T-helper 17 cell (primary cell): ENCODE data around the gene BCAT1. TPM values are rescaled to one million over a fixed set of nuclear protein-coding genes. Genes with fewer than 3 reads are reported as not detected.
A peak's percentile ranks its signal among the peaks of the same experiment; 100 is the strongest.
"Not testable (repeated sequence)": the region's sequence is repeated elsewhere in the genome, so short reads cannot be mapped to it uniquely, and the experiment has no call there.

Source experiments
- ATAC-seq: fragments of 150-1000 bp; cut with Tn5 transposase; 2 replicates; pipeline ENCODE4 v1.10.0; 2021; ENCODE audit warnings: mild to moderate bottlenecking, moderate library complexity
- DNase-seq, 3 donors: peaks; one replicate each; pipeline versions ENCODE4 v3.0.0 to v3.0.0-alpha.2; 2020 to 2021
- H3K9me3 ChIP-seq: one replicate; pipeline ENCODE4 v1.7.0; 2013; ENCODE audit warnings: low read length, mild to moderate bottlenecking; ENCODE audit not compliant: control insufficient read depth, poor library complexity, severe bottlenecking
- H3K27ac Mint-ChIP-seq: one replicate; pipeline ENCODE4 v1.8.0; 2022; ENCODE audit warnings: mild to moderate bottlenecking, moderate library complexity, mixed read lengths
- H3K27me3 Mint-ChIP-seq: one replicate; pipeline ENCODE4 v1.8.0; 2022; ENCODE audit warnings: mixed read lengths
- H3K36me3 Mint-ChIP-seq: one replicate; pipeline ENCODE4 v1.8.0; 2022; ENCODE audit warnings: low read depth, mixed read lengths
- H3K4me1 Mint-ChIP-seq: one replicate; pipeline ENCODE4 v1.8.0; 2022; ENCODE audit warnings: mild to moderate bottlenecking, mixed read lengths
- H3K4me3 Mint-ChIP-seq: one replicate; pipeline ENCODE4 v1.8.0; 2022; ENCODE audit warnings: mild to moderate bottlenecking, moderate library complexity, mixed read lengths
- total RNA-seq, 4 donors: library from RNA in 2 of 4; stranded (reverse) in 2 of 4; gene quantifications; one replicate each; pipeline ENCODE4 v1.2.3 and lab custom pipeline; 2022 to 2026

Gene BCAT1
- total RNA-seq, 2 donors from 2014 or later, result 1.1 to 1.6 TPM

- Mint-ChIP-seq H3K4me3 (no peak overlapping the region), H3K36me3 (no peaks in the 10 kb centered on the region), H3K4me1 (peaks cover 4% of the 10 kb centered on the region), H3K27me3 (peaks cover 24% of the 10 kb centered on the region), H3K27ac (no peak overlapping the region)
- DNase-seq (no peak), ATAC-seq (peak; percentile 50)
- H3K9me3 ChIP-seq, result no peaks in the 10 kb centered on the region
Observed at GRCh38 chr12:24931666-24932405, 17.1 kb downstream of the BCAT1 start.

DNA sequence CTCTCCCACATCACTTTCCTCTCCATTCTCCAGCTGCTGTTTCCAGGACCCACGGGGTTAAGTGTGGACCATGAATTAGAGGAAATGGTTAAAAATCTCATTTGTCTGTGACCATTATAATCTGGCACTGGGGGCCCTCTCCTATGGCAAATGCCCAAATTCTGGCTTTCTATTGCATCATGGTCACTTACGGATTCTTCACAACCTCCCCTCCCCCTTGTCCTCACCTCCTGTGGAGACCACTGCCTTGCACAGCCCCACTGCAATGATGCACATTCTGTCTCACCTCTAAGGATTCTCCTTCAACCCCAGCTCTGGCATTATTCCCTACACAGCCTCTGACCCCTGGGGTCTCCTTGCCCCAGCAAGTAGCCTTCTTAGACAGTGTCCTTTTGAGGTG lies 18.9 kb downstream of the BCAT1 start:
- no peak overlapping the region for H3K4me3 Mint-ChIP-seq
- ATAC-seq, result no peak
- no peak overlapping the region for H3K27ac Mint-ChIP-seq
- no peak for DNase-seq
- H3K36me3 Mint-ChIP-seq, result no peaks in the 10 kb centered on the region
- H3K4me1 Mint-ChIP-seq, result peaks cover 4% of the 10 kb centered on the region
- H3K9me3 ChIP-seq, result no peaks in the 10 kb centered on the region
- peaks cover 25% of the 10 kb centered on the region for H3K27me3 Mint-ChIP-seq

- H3K9me3 ChIP-seq, H3K36me3 Mint-ChIP-seq, H3K4me3 Mint-ChIP-seq, ATAC-seq, DNase-seq, H3K4me1 Mint-ChIP-seq, H3K27ac Mint-ChIP-seq: not testable (repeated sequence)
- H3K27me3 Mint-ChIP-seq, result peaks cover 25% of the 10 kb centered on the region
Observed at GRCh38 chr12:24928533-24929306, 20.2 kb downstream of the BCAT1 start.

DNA sequence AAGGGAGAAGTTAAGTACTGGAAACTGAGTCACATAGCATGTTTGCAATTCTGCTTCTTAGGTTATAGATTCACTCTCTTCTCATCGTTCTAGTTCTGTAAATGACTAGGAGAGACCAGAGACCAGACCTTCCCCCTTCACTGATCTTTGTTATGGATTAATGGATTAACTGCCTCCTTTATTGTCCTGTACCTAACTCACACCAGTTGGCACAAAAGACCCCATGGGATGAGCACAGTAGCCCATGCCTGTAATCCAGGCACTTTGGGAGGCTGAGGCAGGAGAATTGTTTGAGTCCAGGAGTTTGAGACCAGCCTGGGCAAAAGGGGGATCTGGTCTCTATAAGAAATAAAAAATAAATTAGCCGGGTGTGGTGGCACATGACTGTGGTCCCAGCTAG lies 20.8 kb downstream of the BCAT1 start:
- Mint-ChIP-seq H3K4me1 (peaks cover 4% of the 10 kb centered on the region), H3K27ac (no peak overlapping the region), H3K27me3 (peaks cover 25% of the 10 kb centered on the region), H3K36me3 (no peaks in the 10 kb centered on the region), H3K4me3 (no peak overlapping the region)
- DNase-seq, result no peak
- ATAC-seq, result no peak
- H3K9me3 ChIP-seq, result no peaks in the 10 kb centered on the region

GRCh38 chr12:24926080-24926479 lies 22.8 kb downstream of the BCAT1 start:
- H3K27me3 Mint-ChIP-seq, result peaks cover 18% of the 10 kb centered on the region
- ATAC-seq, DNase-seq, H3K36me3 Mint-ChIP-seq, H3K4me1 Mint-ChIP-seq, H3K27ac Mint-ChIP-seq, H3K9me3 ChIP-seq, H3K4me3 Mint-ChIP-seq: not testable (repeated sequence)

DNA sequence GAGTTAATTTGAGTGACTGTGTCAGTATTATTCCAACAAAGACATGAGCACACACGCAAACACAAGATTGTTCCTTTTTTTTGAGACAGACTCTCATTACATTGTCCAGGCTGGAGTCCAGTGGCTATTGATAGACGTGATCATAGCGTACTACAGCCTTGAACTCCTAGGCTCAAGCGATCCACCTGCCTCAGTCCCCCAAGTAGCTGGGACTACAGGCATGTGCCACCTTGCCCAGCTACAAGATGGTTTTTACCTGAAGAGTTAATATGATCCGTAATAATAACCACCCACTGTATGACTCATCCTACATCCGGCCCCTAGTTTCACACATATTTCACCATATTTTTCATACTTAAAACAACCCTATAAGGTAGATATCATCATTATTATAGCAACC lies 26.8 kb downstream of the BCAT1 start:
- Mint-ChIP-seq H3K27me3 (peaks cover 4% of the 10 kb centered on the region), H3K4me3 (no peak overlapping the region), H3K36me3 (no peaks in the 10 kb centered on the region), H3K4me1 (peaks cover 4% of the 10 kb centered on the region), H3K27ac (no peak overlapping the region)
- ATAC-seq, result no peak
- no peaks in the 10 kb centered on the region for H3K9me3 ChIP-seq
- DNase-seq, result no peak

DNA sequence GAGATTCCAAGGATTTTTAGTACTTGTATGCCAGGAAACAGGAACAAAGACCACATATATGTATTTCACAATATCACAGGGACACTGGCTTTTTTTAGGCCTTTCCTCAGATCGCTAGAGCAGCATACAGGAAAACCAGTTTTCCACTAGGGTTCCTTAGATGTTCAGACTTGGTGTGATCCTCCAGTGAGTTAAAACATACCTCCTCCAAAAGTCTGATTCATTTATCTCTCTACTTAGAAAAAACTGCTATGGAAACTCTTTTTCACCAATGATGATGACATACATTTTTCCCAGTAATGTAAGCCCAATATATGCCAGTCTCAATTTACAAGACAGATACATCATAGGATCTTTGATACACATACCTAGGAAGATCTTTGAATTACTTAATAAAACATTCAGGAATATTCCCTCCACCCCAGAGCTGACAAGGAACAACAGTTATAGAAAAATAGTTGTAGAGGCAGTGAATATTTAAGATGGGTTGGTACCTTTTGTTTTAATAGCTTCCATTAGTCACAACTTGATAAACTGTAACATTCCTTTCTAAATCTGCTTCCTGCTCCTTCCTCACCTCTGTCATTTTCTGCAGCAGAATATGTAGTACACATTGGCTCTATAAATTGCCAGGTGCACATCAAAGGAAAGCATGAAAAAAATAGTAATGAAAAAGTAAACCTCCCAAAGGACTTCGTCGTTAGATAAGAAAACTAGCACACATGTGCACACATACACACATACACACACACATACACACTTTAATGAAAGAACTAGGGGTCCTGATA lies 27.5 kb downstream of the BCAT1 start:
- DNase-seq (no peak), ATAC-seq (no peak)
- Mint-ChIP-seq H3K4me3 (no peak overlapping the region), H3K27me3 (no peaks in the 10 kb centered on the region), H3K4me1 (peaks cover 4% of the 10 kb centered on the region), H3K27ac (no peak overlapping the region), H3K36me3 (no peaks in the 10 kb centered on the region)
- no peaks in the 10 kb centered on the region for H3K9me3 ChIP-seq

DNA sequence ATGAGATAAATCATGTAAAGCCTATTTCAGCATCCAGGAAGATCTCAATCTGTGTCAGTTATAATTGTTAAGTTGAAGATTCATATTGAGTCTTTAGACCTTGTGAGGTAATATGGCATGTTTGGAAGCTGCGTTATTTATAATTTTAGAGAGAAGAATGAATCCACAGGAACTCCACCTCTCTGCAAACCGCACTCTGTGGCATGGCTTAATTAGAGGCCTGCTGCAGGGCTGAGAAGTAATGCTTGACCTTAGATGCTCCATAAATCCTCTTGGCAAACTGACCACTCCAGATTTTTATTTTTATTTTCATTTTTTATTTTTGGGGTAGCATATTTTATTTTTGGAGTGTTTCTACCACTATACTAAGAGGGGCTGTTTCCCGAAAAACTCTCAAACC lies 28.8 kb downstream of the BCAT1 start:
- Mint-ChIP-seq H3K36me3 (no peaks in the 10 kb centered on the region), H3K4me1 (peaks cover 4% of the 10 kb centered on the region)

GRCh38 chr12:24919346-24920001 lies 29.4 kb downstream of the BCAT1 start:
- ATAC-seq, result no peak

More for the DNA sequence above, 28.8 kb downstream of the BCAT1 start:
- no peaks in the 10 kb centered on the region for H3K27me3 Mint-ChIP-seq
- DNase-seq, result no peak
- no peak overlapping the region for H3K4me3 Mint-ChIP-seq
- no peak overlapping the region for H3K27ac Mint-ChIP-seq
- no peaks in the 10 kb centered on the region for H3K9me3 ChIP-seq
- ATAC-seq, result no peak

GRCh38 chr12:24918596-24918995 lies 30.3 kb downstream of the BCAT1 start:
- H3K9me3 ChIP-seq, result no peaks in the 10 kb centered on the region
- Mint-ChIP-seq H3K27ac (no peak overlapping the region), H3K36me3 (no peaks in the 10 kb centered on the region), H3K4me1 (peaks cover 4% of the 10 kb centered on the region), H3K27me3 (no peaks in the 10 kb centered on the region), H3K4me3 (no peak overlapping the region)
- ATAC-seq (no peak), DNase-seq (no peak)

More at GRCh38 chr12:24919346-24920001, 29.4 kb downstream of the BCAT1 start:
- Mint-ChIP-seq H3K27me3 (no peaks in the 10 kb centered on the region), H3K36me3 (no peaks in the 10 kb centered on the region), H3K27ac (no peak overlapping the region), H3K4me1 (peaks cover 4% of the 10 kb centered on the region), H3K4me3 (no peak overlapping the region)
- DNase-seq, result no peak
- H3K9me3 ChIP-seq, result no peaks in the 10 kb centered on the region

DNA sequence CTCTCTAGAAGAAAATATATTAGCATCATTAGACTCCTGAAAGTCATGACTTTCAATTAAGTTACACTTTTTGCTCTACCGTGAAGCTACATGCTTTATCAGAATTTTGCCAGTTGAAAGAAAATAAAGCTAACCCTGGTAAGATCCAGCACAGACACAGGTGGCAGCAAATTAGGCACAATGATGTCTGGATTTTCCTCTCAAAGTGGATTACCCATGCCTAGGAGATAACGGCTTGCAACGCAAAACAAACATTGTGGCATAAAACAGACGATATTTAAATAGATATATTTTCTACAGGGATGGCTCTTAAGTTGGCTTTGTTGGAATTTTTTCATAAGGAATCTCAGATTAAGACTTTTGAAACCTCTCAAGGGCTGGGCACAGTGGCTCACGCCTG lies 33.4 kb downstream of the BCAT1 start:
- Mint-ChIP-seq H3K4me1 (no peaks in the 10 kb centered on the region), H3K27me3 (no peaks in the 10 kb centered on the region), H3K36me3 (no peaks in the 10 kb centered on the region), H3K27ac (no peak overlapping the region), H3K4me3 (no peak overlapping the region)
- no peak for DNase-seq
- no peaks in the 10 kb centered on the region for H3K9me3 ChIP-seq
- no peak for ATAC-seq

DNA sequence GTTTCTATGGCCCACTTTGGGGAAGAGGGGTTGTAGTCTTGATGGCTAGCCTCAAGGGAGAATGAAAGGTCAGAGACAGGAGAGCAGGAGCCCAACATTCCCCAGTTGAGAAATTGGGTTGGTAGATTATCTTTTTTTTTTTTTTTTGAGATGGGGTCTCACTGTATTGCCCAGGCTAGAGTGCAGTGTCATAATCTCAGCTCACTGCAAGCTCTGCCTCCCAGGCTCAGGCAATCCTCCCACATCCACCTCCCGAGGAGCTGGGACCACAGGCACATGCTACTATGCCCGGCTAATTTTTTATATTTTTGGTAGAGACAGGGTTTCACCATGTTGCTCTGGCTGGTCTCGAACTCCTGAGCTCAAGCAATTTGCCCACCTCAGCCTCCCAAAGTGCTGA lies 34.9 kb downstream of the BCAT1 start:
- no peaks in the 10 kb centered on the region for H3K36me3 Mint-ChIP-seq
- no peak overlapping the region for H3K4me3 Mint-ChIP-seq
- H3K27ac Mint-ChIP-seq, result no peak overlapping the region
- DNase-seq, result no peak
- H3K4me1 Mint-ChIP-seq, result no peaks in the 10 kb centered on the region
- ATAC-seq, result no peak
- H3K9me3 ChIP-seq, result no peaks in the 10 kb centered on the region
- peaks cover 5% of the 10 kb centered on the region for H3K27me3 Mint-ChIP-seq

DNA sequence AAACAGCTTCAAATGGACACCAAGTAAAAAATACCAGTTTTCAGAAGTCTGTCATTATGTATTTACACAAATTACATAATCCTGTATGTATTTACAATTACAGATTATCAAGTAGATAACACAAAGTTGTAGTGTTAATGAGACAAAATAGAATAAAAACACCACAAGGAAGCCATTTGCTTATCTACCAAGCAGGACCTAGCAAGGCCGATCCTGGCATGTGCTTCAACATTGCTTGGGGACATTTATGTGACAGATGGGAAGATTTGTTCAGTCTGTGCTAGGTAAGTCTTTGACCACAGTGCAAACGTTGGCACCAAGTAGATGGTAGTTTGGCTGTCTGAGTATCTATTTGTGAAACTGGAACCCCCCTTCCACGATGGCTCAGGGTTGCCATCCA lies 35.8 kb downstream of the BCAT1 start:
- Mint-ChIP-seq H3K27me3 (peaks cover 5% of the 10 kb centered on the region), H3K27ac (no peak overlapping the region)

More for the DNA sequence above, 35.8 kb downstream of the BCAT1 start:
- H3K4me3 Mint-ChIP-seq, result no peak overlapping the region
- H3K9me3 ChIP-seq, result no peaks in the 10 kb centered on the region
- no peak for ATAC-seq
- DNase-seq, result no peak
- no peaks in the 10 kb centered on the region for H3K4me1 Mint-ChIP-seq
- no peaks in the 10 kb centered on the region for H3K36me3 Mint-ChIP-seq
